GM23338 (cell line): Measurements from ENCODE around the gene OR5AR1. TPM values are rescaled to one million over a fixed set of nuclear protein-coding genes. Genes with fewer than 3 reads are reported as not detected.

Experiments
- ATAC-seq: fragments of 200-7000 bp; cut with Tn5 transposase; 3 replicates; pipeline ENCODE4 v1.9.1; 2020
- DNase-seq: peaks from one replicate; pipeline ENCODE4 v3.0.0-alpha.2; 2015; ENCODE audit warnings: low spot score
- H2AFZ ChIP-seq: fragments of 200-600 bp; sonication (generic); 2 replicates; pipeline ENCODE4 v1.8.0; 2016; ENCODE audit warnings: antibody characterized with exemption, mild to moderate bottlenecking, moderate library complexity
- H3F3A ChIP-seq: fragments of 200-600 bp; sonication (generic); replicated peaks from 2 replicates; pipeline ENCODE4 v1.8.0; 2017; ENCODE audit warnings: antibody characterized with exemption, mixed run types, low read depth
- H3K27ac ChIP-seq: fragments of 200-600 bp; sonication (generic); 2 replicates; pipeline ENCODE4 v1.6.1; 2016; ENCODE audit warnings: low read depth
- H3K27me3 ChIP-seq: fragments of 200-600 bp; sonication (generic); 2 replicates; pipeline ENCODE4 v1.8.0; 2016; ENCODE audit warnings: mild to moderate bottlenecking, mixed run types, moderate library complexity; ENCODE audit not compliant: insufficient read depth
- H3K36me3 ChIP-seq: fragments of 200-600 bp; sonication (generic); 2 replicates; pipeline ENCODE4 v1.8.0; 2016; ENCODE audit warnings: mild to moderate bottlenecking; ENCODE audit not compliant: insufficient read depth
- H3K4me1 ChIP-seq: fragments of 200-600 bp; sonication (generic); 2 replicates; pipeline ENCODE4 v1.8.0; 2016; ENCODE audit warnings: mild to moderate bottlenecking, moderate library complexity; ENCODE audit not compliant: insufficient read depth
- H3K4me2 ChIP-seq: fragments of 200-600 bp; sonication (generic); 2 replicates; pipeline ENCODE4 v1.7.1; 2017; ENCODE audit warnings: mixed run types
- H3K4me3 ChIP-seq: fragments of 200-600 bp; sonication (generic); 2 replicates; pipeline ENCODE4 v1.6.1; 2016; ENCODE audit warnings: mixed run types
- H3K79me2 ChIP-seq: fragments of 200-600 bp; sonication (generic); replicated peaks from 2 replicates; pipeline ENCODE4 v1.8.0; 2017; ENCODE audit warnings: mild to moderate bottlenecking; ENCODE audit not compliant: insufficient read depth
- H3K9me2 ChIP-seq: fragments of 200-600 bp; sonication (generic); 2 replicates; pipeline ENCODE4 v1.8.0; 2017; ENCODE audit not compliant: insufficient read depth
- H4K20me1 ChIP-seq: fragments of 200-600 bp; sonication (generic); replicated peaks from 2 replicates; pipeline ENCODE4 v1.8.0; 2017; ENCODE audit warnings: mild to moderate bottlenecking; ENCODE audit not compliant: insufficient read depth
- H3K27ac Mint-ChIP-seq: 2 replicates; pipeline ENCODE4 v1.8.0; 2020; ENCODE audit warnings: inconsistent platforms, mild to moderate bottlenecking, moderate library complexity, mixed read lengths
- H3K27me3 Mint-ChIP-seq: 3 replicates; pipeline ENCODE4 v1.8.0; 2022; ENCODE audit warnings: low read depth, mild to moderate bottlenecking, moderate library complexity, mixed read lengths, inconsistent platforms; ENCODE audit not compliant: insufficient read depth, poor library complexity
- H3K36me3 Mint-ChIP-seq: 3 replicates; pipeline ENCODE4 v1.8.0; 2021; ENCODE audit warnings: low read depth, mild to moderate bottlenecking, inconsistent platforms, moderate library complexity, mixed read lengths
- H3K4me1 Mint-ChIP-seq: 3 replicates; pipeline ENCODE4 v1.8.0; 2020; ENCODE audit warnings: mild to moderate bottlenecking, inconsistent platforms, mixed read lengths
- H3K4me3 Mint-ChIP-seq: 3 replicates; pipeline ENCODE4 v1.8.0; 2021; ENCODE audit warnings: moderate library complexity, mild to moderate bottlenecking, inconsistent platforms, mixed read lengths
- H3K9me3 Mint-ChIP-seq: 3 replicates; pipeline ENCODE4 v1.8.0; 2020; ENCODE audit warnings: moderate library complexity, mild to moderate bottlenecking, inconsistent platforms, mixed read lengths
- CTCF ChIP-seq, 2 experiments: fragments of 200-600 bp in 1 of 2; sonication (generic) in 1 of 2; conservative IDR thresholded peaks; 2 replicates each; pipeline versions ENCODE4 v1.5.1 to v1.6.1; 2016 to 2017; ENCODE audit warnings: antibody characterized with exemption in 2 of 2, low read depth in 2 of 2, mild to moderate bottlenecking in 2 of 2, moderate library complexity in 1 of 2
- EZH2 ChIP-seq: fragments of 200-600 bp; sonication (generic); IDR thresholded peaks from one replicate; pipeline ENCODE4 v1.8.0; 2017; ENCODE audit warnings: antibody characterized with exemption, mild to moderate bottlenecking, low read depth; ENCODE audit not compliant: unreplicated experiment
- EZH2phosphoT487 ChIP-seq: fragments of 200-600 bp; sonication (generic); IDR thresholded peaks from one replicate; pipeline ENCODE4 v1.8.1; 2018; ENCODE audit warnings: antibody characterized with exemption; ENCODE audit not compliant: unreplicated experiment
- JUNB ChIP-seq: IDR thresholded peaks from one replicate; pipeline ENCODE4 v1.6.1; 2016; ENCODE audit warnings: antibody characterized with exemption; ENCODE audit not compliant: unreplicated experiment
- NANOG ChIP-seq: IDR thresholded peaks from 2 replicates; pipeline ENCODE4 v1.6.1; 2016; ENCODE audit warnings: antibody characterized with exemption, borderline replicate concordance
- POLR2AphosphoS5 ChIP-seq: IDR thresholded peaks from 2 replicates; pipeline ENCODE4 v1.6.1; 2016; ENCODE audit warnings: antibody characterized with exemption, low read depth
- REST ChIP-seq: IDR thresholded peaks from one replicate; pipeline ENCODE4 v1.6.1; 2018; ENCODE audit warnings: antibody characterized with exemption; ENCODE audit not compliant: unreplicated experiment
- STAT1 ChIP-seq: IDR thresholded peaks from one replicate; pipeline ENCODE4 v1.6.1; 2016; ENCODE audit warnings: antibody characterized with exemption; ENCODE audit not compliant: unreplicated experiment
- ZNF114 ChIP-seq: fragments of 250-450 bp; sonication (Bioruptor Pico); IDR thresholded peaks from 2 replicates; pipeline ENCODE4 v1.5.0; 2020; ENCODE audit warnings: mild to moderate bottlenecking, moderate library complexity
- ZNF331 ChIP-seq: fragments of 250-450 bp; sonication (Bioruptor Pico); IDR thresholded peaks from 2 replicates; pipeline ENCODE4 v1.5.0; 2020; ENCODE audit warnings: low read depth, mild to moderate bottlenecking, moderate library complexity
- ZNF462 ChIP-seq: fragments of 250-450 bp; sonication (Bioruptor Pico); IDR thresholded peaks from 2 replicates; pipeline ENCODE4 v1.5.0; 2020; ENCODE audit warnings: mild to moderate bottlenecking, moderate library complexity
- polyA plus RNA-seq: library from polyadenylated mRNA; unstranded; fragments of >200 nt; fragmentation: Nextera tagmentation; extraction: Ambion mirVana; gene quantifications from 2 replicates; pipeline ENCODE4 v1.2.1, GENCODE V29; 2016
- total RNA-seq: library from RNA; depleted of rRNA; stranded (reverse); fragments of >200 nt; shearing (Covaris generic); gene quantifications from 2 replicates; pipeline ENCODE4 v1.2.3, GENCODE V29; 2014

OR5AR1 gene
- total and polyA plus RNA-seq, 2 experiments from 2014 or later: not detected

GRCh38 chr11:56700242-56700913 is 36.9 kb downstream of the OR5AR1 start (continued):
- TF ChIP-seq ZNF462 (CRISPR knock-in tag) (no peak), STAT1 (no peak), ZNF331 (no peak), CTCF (conservative IDR thresholded peaks at IDR 0.05; ENCODE audit: low read depth in 2 of 2) (no peak), NANOG (no peak)

- Histone ChIP-seq H3K4me1 (no peaks in the 10 kb centered on the region), H2AFZ (no peak overlapping the region), H3K27ac (no peak overlapping the region; the same call in 1 of the 2 replicates), H3K36me3 (no peaks in the 10 kb centered on the region), H3K4me2 (no peak overlapping the region), H3K79me2 (no peaks in the 10 kb centered on the region), H3K9me2 (peaks cover 13% of the 10 kb centered on the region; the same call in 1 of the 2 replicates), H3K27me3 (no peaks in the 10 kb centered on the region), H4K20me1 (no peaks in the 10 kb centered on the region), H3K4me3 (no peak overlapping the region), H3F3A (no peaks in the 10 kb centered on the region)
- DNase-seq (no peak), ATAC-seq (no peak)
- Mint-ChIP-seq H3K4me3 (no peak overlapping the region), H3K9me3 (no peaks in the 10 kb centered on the region), H3K4me1 (peaks cover 10% of the 10 kb centered on the region), H3K27ac (no peak overlapping the region), H3K27me3 (peaks cover 4% of the 10 kb centered on the region), H3K36me3 (no peaks in the 10 kb centered on the region)
- TF ChIP-seq JUNB: no peak
- TF ChIP-seq EZH2phosphoT487: no peak
- no peak for TF ChIP-seq EZH2
- no peak for TF ChIP-seq NANOG
- no peak for TF ChIP-seq ZNF114
- TF ChIP-seq REST: no peak
- TF ChIP-seq POLR2AphosphoS5: no peak
- no peak for TF ChIP-seq ZNF331
Observed at GRCh38 chr11:56700914-56701485, 37.5 kb downstream of the OR5AR1 start.
